Stimulated activated CD8-positive, alpha-beta memory T cell treated with anti-CD3 and anti-CD28 coated beads, Interleukin-12 subunit alpha, Interleukin-12 subunit beta, amount 100 ng/mL, for 24 hours (primary cell): ENCODE data around the gene TMC3.
"Not testable (repeated sequence)": the region's sequence is repeated elsewhere in the genome, so short reads cannot be mapped to it uniquely, and the experiment has no call there.

ENCODE experiments used
- DNase-seq: peaks from one replicate; pipeline ENCODE4 v3.0.0-alpha.2; 2020; ENCODE audit errors: extremely low read depth

TMC3 gene

DNA sequence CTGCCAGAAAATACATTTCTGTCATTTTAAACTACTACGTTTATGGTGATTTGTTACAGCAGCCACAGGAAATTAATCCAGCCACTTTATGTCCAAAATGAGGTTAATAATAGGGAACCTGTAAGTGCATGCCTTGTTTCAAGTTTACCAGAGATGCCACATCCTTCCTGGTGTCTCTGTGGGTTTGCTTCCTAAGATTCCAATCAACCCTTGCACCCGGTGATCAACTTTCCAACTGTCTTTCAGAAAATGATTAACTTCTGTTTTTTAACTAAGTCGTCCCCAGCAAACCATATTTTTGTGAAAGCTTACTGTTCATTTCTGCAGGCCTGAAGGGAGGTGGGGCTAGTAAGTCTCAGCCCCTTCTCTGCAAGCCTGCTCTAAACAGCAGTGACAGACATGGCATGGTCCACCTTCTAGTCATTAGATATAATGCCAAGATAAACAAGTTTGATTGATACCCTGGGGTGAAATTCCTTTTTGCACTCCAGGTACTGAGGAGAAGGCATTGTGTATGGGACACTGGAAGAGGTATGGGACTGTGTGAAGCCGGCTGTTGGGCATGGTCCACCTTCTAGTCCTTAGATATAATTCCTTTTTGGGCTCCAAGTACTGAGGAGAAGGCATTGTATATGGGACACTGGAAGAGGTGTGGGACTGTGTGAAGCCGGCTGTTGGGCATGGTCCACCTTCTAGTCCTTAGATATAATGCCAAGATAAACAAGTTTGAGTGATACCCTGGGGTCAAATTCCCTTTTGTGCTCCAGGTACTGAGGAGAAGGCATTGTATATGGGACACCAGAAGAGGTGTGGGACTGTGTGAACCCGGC, 11.1 kb upstream of the TMC3 start:
- DNase-seq, result no peak

- no peak for DNase-seq
These were observed 7.7 kb upstream of the TMC3 start for GRCh38 chr15:81381720-81382119.

GRCh38 chr15:81380668-81381067, 6.7 kb upstream of the TMC3 start:
- no peak for DNase-seq

DNA sequence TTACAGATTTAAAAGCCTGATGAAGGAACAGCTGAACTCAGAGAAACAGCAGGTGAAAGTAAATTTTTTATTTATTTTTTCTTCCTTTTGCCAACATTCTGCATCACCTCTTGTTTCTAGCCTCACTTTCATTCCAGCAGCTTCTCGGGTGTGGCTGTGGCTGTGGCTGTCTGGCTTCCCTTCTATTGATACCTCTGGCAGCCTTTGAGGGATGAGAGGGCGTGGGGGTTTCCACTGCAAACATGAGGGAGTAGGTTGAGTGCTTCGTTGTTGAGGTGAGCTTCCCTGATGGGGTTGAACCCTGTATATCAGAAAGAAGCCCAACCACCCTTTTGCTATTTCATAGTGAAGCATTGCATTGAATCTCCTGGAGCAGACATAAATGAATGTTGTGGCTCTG, 6.2 kb upstream of the TMC3 start:
- DNase-seq, result no peak

GRCh38 chr15:81379269-81379668, 5.3 kb upstream of the TMC3 start:
- DNase-seq, result no peak

DNA sequence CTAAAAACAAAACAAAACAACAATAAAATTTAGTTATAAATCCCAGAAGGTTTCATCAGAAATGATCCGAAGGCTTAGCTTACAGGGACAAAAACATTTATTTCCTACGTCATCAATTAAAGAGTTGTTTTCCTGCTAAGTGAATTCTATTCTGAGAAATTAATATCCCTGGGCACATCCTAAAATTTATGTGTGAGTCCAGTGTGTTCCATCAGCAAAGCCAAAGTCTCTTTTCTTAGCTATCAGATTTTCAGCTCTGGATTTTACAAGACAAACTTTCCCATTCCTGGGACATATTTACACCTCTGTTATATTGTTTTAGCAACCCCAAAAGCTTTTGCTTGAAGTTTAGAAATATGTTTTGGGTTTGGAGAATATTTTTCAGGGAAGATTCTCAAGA, 4.4 kb upstream of the TMC3 start:
- DNase-seq, result no peak

DNA sequence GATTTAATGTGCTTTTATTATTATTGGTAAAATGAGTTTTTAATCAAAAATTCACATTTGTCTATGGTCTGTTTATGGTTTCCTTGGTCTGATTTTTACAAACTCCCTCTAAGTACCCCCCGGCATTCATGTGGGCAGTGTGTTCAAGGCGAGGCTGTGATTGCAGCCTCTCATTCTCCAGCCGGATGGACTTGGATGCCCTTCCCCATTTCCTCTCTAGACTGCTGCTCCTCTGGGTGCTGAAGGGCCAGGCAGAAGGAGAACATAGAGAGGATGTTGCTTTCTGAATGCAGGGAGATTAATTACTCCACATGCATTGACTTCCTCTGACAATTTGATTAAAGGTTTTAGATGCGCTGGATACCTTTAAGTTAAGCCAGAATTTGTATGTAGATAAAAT, 3.9 kb upstream of the TMC3 start:
- no peak for DNase-seq

GRCh38 chr15:81376231-81376630, 2.2 kb upstream of the TMC3 start:
- DNase-seq, result no peak

GRCh38 chr15:81375461-81375860, 1.4 kb upstream of the TMC3 start:
- DNase-seq, result no peak

- no peak for DNase-seq
These were observed 837 bp downstream of the TMC3 start for GRCh38 chr15:81373176-81373575.

DNA sequence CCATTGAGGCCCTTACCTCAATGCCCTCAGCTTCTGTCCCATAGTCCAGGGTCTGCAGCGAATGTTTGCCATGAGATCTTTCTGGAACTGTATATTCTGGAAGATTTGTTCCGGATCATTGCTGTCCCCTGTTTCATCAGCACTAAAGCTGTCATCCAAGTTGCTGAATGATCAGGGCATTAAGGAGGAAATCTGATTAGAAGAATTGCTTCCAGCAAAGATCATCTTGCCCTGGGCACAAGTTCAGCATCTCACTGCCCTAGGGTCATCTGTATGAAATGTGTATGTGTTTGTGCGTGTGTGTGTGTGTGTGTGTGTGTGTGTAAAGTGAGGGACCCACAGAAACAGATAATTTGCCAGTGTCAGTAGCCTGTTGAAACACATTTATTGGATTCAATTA, 1.4 kb downstream of the TMC3 start:
- DNase-seq, result no peak

DNA sequence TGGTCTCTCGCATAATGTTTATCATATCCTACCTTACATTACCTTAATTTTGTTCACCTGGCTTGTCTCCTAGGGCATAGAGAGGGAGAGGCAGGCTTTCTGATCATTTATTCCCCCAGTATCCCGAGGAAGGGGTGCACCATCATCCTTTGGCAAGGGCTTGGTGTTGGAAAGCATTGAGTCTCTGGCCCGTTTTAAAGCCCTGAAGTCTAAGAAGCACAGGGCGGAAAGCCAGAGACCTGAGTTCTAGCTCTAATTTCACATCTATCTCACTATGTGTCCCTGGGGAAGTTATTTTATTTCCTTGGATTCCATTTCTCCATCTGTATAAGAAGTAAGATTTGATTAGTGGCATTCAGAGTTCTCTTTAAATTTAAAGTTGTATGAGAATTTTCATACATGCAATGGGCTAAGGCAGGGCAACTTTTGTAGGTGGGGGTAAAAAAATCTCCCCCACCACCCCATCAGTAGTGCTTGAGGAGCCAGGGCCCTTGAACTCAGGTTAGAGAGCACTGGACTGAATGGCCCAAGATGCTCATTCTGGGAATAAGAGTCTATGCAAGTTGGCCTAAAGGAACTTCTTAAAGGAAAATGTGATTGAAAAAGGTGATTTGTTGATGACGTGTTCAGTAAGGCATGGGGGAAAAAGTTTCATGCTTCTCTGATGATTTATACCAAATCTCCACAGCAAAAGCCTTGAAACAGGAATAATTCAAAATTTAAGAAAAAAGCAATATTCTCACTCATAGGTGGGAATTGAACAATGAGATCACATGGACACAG, 10.1 kb downstream of the TMC3 start:
- DNase-seq, result no peak

DNA sequence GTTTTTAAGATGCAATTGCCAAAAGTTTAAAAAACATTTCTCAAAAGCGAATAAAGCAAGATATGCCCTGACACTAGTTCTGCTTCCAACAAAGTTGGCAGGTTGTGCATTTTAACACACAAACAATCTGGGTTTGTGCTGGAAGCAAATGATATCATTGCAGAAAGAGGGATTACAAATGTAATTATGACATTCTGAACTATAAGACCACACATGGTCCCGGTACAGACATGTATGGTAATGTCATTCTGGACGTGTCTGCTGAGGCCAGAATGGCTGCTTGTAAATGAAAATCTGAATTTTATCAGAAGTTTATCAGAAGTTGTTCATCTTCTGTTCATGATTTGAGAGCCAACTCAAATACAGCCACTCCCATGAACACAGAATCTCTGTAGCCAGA, 10.7 kb downstream of the TMC3 start:
- no peak for DNase-seq

DNA sequence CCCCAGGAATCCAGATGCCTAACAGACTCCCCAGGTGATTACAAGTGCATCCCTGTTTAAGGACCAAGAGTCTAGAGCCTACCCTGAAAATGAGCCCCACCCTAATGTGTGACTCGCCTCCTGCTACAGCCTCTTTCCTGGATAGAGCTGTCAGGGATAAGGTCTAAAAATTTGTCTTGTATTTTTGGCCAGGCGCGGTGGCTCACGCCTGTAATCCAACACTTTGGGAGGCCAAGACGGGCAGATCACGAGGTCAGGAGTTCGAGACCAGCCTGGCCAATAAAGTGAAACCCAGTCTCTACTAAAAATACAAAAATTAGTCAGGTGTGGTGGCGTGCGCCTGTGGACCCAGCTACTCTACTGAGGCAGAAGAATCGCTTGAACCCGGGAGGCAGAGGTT, 11.2 kb downstream of the TMC3 start:
- DNase-seq, result no peak

GRCh38 chr15:81361891-81362290, 12.1 kb downstream of the TMC3 start:
- DNase-seq, result no peak

DNA sequence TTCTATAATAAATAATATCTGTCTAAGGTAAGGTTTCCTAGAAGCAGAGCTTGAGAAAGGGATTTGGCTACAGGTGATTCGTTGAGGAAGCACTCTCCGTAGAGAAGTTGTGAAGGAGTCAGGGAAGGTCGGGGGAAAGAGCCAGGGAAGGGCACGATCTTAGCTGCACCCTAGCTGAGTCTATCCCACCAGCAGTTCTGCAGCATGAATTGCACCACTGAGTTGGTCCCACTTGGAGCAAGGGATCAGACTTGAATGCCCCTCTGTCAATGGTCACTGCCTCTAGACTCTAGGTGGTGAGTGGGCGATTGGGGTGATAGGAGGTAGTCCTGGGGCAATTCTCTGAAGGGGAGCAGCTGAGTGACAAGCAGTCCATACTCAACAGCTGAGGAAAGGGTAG, 13.5 kb downstream of the TMC3 start:
- DNase-seq, result no peak

DNA sequence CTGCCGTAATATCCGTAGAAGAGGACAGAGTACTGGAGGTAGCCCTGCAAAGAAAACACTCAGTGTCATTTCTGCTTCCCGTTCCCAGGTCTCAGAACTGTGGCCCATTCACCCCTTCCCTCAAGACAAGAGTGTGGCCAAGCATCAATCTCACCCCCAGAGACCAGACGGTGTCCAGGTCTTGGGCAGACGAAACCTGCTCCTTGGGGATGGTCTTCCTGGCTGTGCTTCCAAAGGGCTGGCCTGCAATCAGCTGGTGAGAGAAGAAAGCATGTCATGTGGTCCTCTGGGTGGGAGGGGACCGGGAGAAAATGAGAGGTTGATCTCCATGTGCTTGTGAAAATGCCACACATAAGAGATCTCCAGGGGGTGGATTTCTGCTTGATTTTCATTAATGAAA, 15.8 kb downstream of the TMC3 start:
- no peak for DNase-seq

DNA sequence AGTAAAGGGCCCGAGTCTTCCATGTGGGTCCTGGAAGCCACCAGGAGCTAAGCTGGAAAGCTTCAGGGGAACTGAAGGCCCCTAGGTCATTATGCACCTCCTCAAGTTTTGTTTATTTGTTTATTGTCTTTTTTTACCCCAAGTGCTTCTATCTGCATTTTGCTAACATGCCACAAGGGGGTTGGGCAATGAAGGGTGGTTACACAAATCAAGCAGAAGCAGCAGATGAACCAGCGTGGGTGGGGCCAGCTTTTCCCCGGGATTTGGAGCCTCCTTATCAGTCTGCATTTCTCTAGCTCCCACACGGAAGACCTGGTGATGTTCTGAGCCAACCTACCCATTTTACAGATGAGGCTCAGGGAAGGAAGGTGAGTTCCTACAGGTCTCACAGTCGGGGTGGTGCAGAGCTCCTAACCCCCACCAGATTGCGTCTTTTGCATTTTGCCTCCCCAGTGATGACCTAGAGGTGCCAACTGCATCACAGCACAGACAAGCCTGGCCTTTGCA, 16.8 kb downstream of the TMC3 start:
- no peak for DNase-seq

DNA sequence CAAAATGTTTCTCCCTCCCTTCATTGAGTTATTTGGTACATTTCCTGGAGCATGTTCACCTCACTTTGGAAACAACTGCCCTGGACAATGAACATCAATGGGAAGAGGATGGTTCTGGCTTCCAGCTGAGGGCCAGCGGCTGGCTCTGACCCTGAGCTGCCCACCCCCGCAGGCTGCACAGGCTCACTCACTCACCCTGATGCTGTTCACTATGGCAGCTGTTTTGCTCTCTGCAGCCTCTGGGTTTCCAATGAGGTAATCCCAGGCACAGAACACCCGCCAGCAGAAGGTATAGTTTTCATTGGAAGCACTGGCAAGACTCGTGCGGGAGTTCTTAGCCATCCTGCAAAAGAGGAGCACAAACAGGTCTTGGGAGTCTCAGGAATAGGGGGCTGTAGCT, 17.8 kb downstream of the TMC3 start:
- DNase-seq, result no peak

- DNase-seq, result no peak
These were observed 22.4 kb downstream of the TMC3 start for GRCh38 chr15:81351651-81352050.

- DNase-seq, result no peak
These were observed 24.7 kb downstream of the TMC3 start for GRCh38 chr15:81349271-81349670.

GRCh38 chr15:81348691-81349090, 25.3 kb downstream of the TMC3 start:
- not testable (repeated sequence) for DNase-seq

GRCh38 chr15:81347910-81348309, 26.1 kb downstream of the TMC3 start:
- DNase-seq, result no peak
